OCI-M2 (cell line): Measurements from ENCODE around the gene ATP5F1C.

Source experiments
- DNase-seq: peaks from one replicate; lab custom pipeline; 2025; ENCODE audit not compliant: unreplicated experiment; lab: John Stamatoyannopoulos, UW

ATP5F1C gene

DNA sequence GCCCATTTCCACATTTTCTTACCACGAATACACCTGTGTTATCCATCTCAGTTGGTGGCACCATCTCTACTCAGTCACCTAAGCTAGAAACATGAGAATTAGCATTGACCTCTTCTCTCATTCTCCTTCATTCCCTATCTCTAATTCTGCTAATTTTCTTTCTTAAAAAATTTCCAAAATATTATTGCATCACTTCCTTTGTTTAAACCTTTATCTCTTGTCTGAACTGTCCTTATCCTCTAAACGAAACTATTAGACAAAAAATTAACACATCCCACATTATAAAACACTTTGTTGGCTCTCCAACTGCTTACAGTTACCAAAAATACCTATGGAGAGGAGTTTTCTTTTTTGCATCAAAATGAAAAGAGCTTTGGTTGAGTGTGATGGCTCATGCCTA, 48.6 kb downstream of the ATP5F1C start:
- no peak for DNase-seq

DNA sequence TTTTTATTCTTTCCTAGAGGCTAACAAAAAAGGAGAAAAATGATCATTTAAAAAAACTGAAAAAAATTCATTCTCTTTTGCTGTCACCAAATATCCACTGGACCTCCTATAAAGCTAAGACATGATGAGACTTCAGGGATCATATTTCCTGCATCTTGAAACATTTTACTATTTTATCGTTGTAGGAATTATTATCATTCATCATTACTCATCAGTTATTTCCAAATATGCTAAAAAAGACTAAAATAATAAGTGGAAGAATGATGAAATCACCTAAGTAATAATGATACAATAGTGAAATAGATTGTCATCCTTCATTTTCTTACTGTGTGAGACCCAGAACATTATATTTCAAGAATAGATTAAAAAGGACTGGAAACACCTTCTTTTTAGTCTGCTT, 58.6 kb downstream of the ATP5F1C start:
- no peak for DNase-seq

DNA sequence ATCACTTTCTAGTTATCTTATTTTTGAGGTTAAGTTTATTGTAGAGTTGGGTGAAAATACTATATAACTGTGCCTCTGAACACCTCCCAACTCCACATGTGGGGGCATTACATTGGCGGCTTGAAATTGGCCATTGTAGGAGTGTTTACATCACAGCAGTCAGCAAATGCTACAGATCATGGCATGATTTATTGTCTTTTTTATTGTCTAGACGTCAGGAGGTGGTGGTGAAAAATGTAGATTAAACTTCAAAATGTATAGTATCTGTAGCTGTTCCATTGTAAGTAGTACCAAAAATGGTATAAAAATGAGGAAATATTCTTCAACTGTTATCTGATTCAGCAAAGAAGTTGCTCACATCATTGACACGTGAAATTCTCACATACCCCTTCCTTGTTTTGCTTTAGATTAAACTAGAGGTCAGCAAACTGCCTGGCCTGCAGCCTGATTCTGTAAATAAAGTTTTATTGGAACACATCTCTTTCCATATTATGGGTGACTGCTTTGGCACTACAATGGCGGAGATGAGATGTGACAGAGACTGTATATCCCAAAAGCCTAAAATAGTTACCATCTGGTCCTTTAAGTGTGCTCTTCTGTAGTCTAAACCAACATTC, 65.4 kb downstream of the ATP5F1C start:
- no peak for DNase-seq

DNA sequence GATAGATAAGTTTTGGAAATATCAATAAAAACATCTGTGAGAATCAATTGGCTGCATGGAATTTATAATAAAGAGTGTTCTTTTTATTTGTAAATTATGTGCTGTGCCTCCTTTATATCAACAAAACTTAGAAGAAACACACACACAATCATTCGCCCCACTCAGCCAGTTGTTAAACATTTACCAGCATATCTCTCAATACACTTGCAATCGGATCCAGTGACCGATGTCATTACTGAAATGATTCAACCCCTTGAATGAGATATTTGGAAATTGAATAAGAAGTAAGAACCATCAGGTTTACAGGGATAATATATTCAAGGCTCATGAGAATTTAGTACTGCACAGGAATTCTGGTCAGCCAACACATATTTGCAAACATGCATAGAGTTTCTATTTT, 65.9 kb downstream of the ATP5F1C start:
- DNase-seq, result no peak

DNA sequence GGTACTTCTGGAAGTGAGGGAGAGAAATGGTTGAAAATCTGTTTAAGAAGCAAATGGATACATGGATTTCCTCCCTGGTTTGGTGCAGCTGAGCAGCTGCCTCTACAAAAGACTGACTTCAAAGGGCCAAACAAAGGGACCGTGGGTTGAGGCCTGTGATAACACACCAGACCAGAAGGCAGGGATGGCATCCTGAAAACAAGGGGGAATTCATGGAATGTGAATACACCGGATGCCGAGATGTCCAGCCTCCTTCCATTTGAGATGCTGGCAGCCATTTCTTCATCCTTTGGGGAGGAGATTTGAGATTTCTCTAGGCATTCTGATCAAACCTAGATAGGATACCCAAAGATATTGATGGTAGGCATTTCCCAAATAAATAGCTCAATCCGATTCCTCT, 67.2 kb downstream of the ATP5F1C start:
- DNase-seq, result no peak

DNA sequence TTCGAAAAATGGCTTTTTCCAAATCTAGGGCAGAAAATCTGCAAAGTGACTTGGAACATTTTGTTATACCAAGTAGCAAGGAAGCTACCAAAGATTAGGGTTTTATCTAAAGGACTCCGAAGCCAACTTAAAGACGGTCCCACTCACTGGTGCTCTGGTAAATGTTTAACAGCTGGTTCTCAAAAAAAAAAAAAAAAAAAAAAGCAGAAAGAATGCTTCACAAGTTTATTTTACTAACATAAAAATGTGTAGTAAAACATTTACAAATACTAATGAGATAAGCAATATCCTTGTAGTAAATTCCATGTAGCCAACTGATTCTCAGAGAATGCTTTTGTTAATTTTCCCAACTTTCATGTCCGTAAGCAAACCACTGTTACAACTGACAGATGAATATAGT, 68.7 kb downstream of the ATP5F1C start:
- DNase-seq, result no peak

DNA sequence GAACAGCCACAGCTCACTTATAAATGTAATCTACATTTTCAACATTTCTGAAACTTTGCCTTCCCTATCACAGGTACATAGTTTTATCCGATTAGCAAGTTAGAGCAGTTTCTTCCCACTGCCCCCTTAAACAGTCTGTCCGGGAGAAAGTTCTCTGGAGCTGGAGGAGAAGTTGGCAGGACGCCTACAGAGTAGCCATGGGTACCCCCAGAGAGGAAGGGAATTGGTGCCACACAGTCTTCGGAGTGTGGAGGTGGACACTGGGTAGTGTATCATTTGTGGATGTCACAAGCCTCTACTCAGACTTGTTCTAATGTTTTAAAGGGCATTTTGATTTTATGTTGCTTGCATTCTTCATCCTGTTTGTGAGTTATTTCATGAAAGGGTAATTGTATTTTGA, 69.3 kb downstream of the ATP5F1C start:
- no peak for DNase-seq
